ELF-1 (cell line): Measurements from ENCODE around the gene TMEM242.

ENCODE experiments used
- DNase-seq: peaks from one replicate; pipeline ENCODE4 v3.0.0-alpha.2; 2016; ENCODE audit warnings: low read depth, low spot score

Gene TMEM242

DNA sequence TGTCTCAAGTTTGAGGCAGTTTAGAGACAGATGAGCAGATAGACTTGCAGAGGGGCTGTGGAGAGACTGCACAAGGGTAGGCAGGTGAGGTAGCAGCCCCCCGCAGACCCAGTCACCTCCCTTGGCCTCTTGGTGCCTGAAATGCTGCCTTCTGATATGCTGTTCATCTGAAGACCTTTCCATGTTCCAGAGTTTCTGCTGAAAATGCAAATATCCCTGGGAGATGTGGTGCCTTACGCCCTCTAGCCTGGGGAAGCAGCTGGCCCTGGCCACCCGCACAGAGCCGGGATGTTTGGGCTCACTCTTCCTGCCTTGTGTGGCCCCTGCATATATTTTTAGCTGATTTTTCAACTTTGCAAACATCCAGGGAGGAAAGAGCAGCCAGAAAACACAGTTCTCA lies 51.4 kb downstream of the TMEM242 start:
- no peak for DNase-seq

GRCh38 chr6:157271441-157271840 lies 51.9 kb downstream of the TMEM242 start:
- DNase-seq, result no peak

GRCh38 chr6:157270916-157271315 lies 52.4 kb downstream of the TMEM242 start:
- DNase-seq, result no peak

- DNase-seq, result no peak
Observed at GRCh38 chr6:157270308-157270707, 53.0 kb downstream of the TMEM242 start.

GRCh38 chr6:157269261-157269794 lies 54.0 kb downstream of the TMEM242 start:
- DNase-seq, result peak; percentile 23

GRCh38 chr6:157268835-157269234 lies 54.5 kb downstream of the TMEM242 start:
- DNase-seq, result no peak

DNA sequence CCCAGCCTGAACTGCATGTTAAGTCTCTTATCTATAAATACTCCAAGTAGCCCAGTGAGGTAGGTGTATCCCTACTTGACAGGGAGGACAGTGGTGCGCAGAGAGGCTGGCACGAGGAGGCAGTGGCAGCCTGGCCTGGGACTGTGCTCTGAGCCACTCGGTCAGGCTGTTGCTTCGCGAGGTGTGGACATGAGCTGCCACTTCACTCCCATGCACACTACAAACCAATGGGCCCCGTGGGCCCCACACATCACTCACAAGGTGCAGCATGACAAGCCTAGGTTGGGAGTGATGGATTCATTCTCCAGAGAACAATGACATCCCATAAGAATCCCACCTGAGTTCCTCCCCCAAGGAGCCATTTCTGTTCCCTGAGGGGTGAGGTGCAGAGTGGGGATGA lies 54.9 kb downstream of the TMEM242 start:
- no peak for DNase-seq

- no peak for DNase-seq
Observed at GRCh38 chr6:157267654-157268053, 55.7 kb downstream of the TMEM242 start.

GRCh38 chr6:157267109-157267611 lies 56.2 kb downstream of the TMEM242 start:
- peak; percentile 20 for DNase-seq

GRCh38 chr6:157266274-157267101 lies 56.8 kb downstream of the TMEM242 start:
- DNase-seq, result no peak

GRCh38 chr6:157265635-157266034 lies 57.7 kb downstream of the TMEM242 start:
- no peak for DNase-seq

DNA sequence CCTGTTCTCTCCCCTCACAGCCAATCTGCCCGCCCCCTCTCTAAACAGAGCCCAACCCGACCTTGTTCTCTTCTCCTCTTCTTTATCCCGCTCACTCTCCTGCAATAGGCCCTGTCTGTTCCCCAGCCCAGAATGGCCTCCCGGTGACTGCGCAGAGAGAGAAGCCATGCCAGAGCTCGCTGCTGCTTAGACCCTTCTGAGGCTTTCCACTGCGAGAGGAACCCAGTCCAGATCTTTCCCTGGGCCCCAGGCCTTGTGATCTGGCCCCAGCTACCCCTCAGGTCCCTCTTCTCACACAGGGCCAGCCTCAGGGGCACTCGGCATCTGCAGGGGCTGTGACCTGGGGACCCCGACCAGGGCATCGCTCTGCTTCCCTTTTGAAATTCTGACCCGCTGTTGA lies 58.1 kb downstream of the TMEM242 start:
- DNase-seq, result no peak

DNA sequence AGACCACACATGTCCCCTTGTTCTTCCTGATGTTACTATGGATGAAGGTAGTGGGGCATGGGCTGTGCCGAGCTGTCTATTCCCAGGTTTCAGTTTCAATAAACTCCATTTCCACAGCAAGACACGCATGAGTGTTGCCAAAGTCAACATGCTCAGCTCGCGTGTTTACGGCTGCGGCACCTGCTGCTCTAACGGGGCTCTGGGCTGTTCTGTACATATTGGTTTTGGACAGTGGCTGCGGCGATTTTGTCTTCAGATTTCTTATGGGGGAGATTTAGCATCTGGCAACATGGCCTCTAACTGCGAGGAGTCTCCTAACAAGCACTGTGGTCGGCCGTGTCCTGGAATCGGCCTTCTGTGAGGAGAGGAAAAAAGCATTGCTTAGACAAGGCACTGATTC lies 58.6 kb downstream of the TMEM242 start:
- no peak for DNase-seq

- no peak for DNase-seq
Observed at GRCh38 chr6:157263881-157264397, 59.4 kb downstream of the TMEM242 start.

GRCh38 chr6:157263146-157263545 lies 60.2 kb downstream of the TMEM242 start:
- DNase-seq, result no peak

DNA sequence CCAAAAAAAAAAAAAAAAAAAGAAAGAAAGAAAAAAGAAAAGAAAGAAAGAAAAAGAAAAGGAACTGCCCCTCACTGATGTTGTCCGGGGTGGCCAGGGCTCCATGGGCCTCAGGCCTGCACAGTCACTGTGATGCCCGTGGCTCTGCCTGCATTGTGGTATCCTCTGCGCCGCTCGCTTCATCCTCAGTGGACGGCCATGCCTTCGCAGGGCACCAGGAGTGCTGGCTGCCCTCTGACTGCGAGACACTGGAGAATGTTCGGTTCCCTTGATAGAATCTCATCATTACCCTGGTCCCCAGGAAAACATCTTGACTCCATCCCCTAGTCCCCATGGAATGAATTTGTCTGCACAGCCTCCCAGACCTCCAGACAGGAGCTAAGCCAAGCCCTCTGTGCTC lies 61.7 kb downstream of the TMEM242 start:
- no peak for DNase-seq

GRCh38 chr6:157260735-157261410 lies 62.4 kb downstream of the TMEM242 start:
- no peak for DNase-seq

GRCh38 chr6:157259443-157259842 lies 63.9 kb downstream of the TMEM242 start:
- DNase-seq, result no peak

DNA sequence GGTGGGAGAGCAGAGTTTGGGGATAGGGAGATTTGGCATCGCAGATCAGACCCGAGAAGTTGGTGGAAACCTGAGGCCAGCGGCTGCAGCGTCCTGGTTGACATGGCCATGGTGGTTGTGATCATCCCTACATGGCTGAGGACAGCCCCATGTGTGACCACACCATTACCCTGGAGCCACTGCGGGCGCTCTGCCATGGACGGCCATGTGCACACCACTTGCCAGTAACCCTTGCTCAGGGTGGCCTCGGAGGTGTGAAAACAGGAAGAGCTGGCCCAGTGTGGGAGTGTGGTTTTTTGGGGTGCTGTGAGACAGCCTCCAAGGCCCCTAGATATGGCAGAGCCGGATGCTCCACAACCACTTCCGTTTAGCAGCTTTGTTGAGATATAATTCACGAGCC lies 64.4 kb downstream of the TMEM242 start:
- no peak for DNase-seq

GRCh38 chr6:157255079-157255478 lies 68.2 kb downstream of the TMEM242 start:
- no peak for DNase-seq

DNA sequence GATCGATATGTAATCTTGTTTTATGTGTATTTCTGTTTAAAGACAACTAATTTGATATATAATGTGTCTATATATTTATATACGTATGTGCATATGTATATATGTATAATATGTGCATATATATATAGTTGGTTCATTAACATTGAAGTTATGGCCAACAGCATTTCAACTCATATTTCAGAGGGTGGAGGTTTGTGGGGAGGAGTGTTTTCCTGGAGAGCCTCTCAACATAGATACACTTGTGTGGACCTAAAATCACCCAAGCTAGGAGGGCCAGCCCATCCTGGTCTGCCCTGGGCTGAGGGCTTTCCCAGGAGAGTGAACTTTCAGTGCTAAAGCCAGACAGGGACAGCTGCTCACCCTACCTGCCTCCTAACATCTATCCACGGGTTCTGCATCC lies 68.8 kb downstream of the TMEM242 start:
- DNase-seq, result no peak

DNA sequence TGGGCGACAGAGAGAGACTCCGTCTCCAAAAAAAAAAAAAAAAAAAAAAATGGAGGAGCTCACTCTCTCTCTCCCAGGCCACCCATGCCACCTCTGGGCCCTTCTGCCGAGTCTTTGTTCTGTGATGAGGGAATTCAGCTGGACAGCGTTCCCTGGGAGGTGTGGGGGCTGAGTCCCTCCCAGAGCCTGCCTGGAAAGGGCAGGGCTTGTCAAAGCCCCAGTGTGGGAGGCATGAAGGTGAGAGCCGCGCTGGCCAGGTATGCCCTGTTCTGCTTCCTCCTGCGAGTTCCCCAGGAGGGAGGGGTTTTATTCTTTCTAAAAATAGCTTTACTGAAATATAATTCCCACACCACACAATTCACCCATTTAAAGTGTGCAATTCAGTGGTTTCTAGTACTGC lies 69.6 kb downstream of the TMEM242 start:
- DNase-seq, result no peak
